ENCODE measurements around the gene CCSAP.

CCSAP gene

GRCh38 chr1:229296541-229296941 is 46.3 kb downstream of the CCSAP start:
- no peak for TF ChIP-seq GATA2 (IDR thresholded peaks at IDR 0.05; ENCODE audit: low read depth, low read length)
- no peak for TF ChIP-seq GATA3 (IDR thresholded peaks at IDR 0.05; ENCODE audit: low read depth, low read length)

- TF ChIP-seq GATA2 (IDR thresholded peaks at IDR 0.05; ENCODE audit: low read depth, low read length) (no peak), GATA3 (IDR thresholded peaks at IDR 0.05; ENCODE audit: low read depth, low read length) (no peak)
These were observed 47.1 kb downstream of the CCSAP start for GRCh38 chr1:229295745-229296144.

- TF ChIP-seq GATA2 (IDR thresholded peaks at IDR 0.05; ENCODE audit: low read depth, low read length) (no peak), GATA3 (IDR thresholded peaks at IDR 0.05; ENCODE audit: low read depth, low read length) (no peak)
These were observed 49.2 kb downstream of the CCSAP start for GRCh38 chr1:229293528-229294204.

- TF ChIP-seq GATA3 (IDR thresholded peaks at IDR 0.05; ENCODE audit: low read depth, low read length) (no peak), GATA2 (IDR thresholded peaks at IDR 0.05; ENCODE audit: low read depth, low read length) (no peak)
These were observed 54.3 kb downstream of the CCSAP start for GRCh38 chr1:229288516-229288915.

- TF ChIP-seq GATA3 (IDR thresholded peaks at IDR 0.05; ENCODE audit: low read depth, low read length) (no peak), GATA2 (IDR thresholded peaks at IDR 0.05; ENCODE audit: low read depth, low read length) (0 out of 2 replicates have a peak, but pooled peaks have one; percentile 6)
These were observed 55.6 kb downstream of the CCSAP start for GRCh38 chr1:229287267-229287666.

- TF ChIP-seq GATA3 (IDR thresholded peaks at IDR 0.05; ENCODE audit: low read depth, low read length) (no peak), GATA2 (IDR thresholded peaks at IDR 0.05; ENCODE audit: low read depth, low read length) (no peak)
These were observed 56.6 kb downstream of the CCSAP start for GRCh38 chr1:229286099-229286766.

GRCh38 chr1:229285440-229285839 is 57.4 kb downstream of the CCSAP start:
- TF ChIP-seq GATA2 (IDR thresholded peaks at IDR 0.05; ENCODE audit: low read depth, low read length), result no peak
- no peak for TF ChIP-seq GATA3 (IDR thresholded peaks at IDR 0.05; ENCODE audit: low read depth, low read length)

GRCh38 chr1:229284887-229285286 is 58.0 kb downstream of the CCSAP start:
- TF ChIP-seq GATA2 (IDR thresholded peaks at IDR 0.05; ENCODE audit: low read depth, low read length) (no peak), GATA3 (IDR thresholded peaks at IDR 0.05; ENCODE audit: low read depth, low read length) (no peak)

- no peak for TF ChIP-seq GATA3 (IDR thresholded peaks at IDR 0.05; ENCODE audit: low read depth, low read length)
- no peak for TF ChIP-seq GATA2 (IDR thresholded peaks at IDR 0.05; ENCODE audit: low read depth, low read length)
These were observed 59.6 kb downstream of the CCSAP start for GRCh38 chr1:229283183-229283611.

- TF ChIP-seq GATA3 (IDR thresholded peaks at IDR 0.05; ENCODE audit: low read depth, low read length) (no peak), GATA2 (IDR thresholded peaks at IDR 0.05; ENCODE audit: low read depth, low read length) (no peak)
These were observed 60.5 kb downstream of the CCSAP start for GRCh38 chr1:229282295-229282823.

- TF ChIP-seq GATA2 (IDR thresholded peaks at IDR 0.05; ENCODE audit: low read depth, low read length) (no peak), GATA3 (IDR thresholded peaks at IDR 0.05; ENCODE audit: low read depth, low read length) (no peak)
These were observed 61.4 kb downstream of the CCSAP start for GRCh38 chr1:229281339-229281926.

- TF ChIP-seq GATA3 (IDR thresholded peaks at IDR 0.05; ENCODE audit: low read depth, low read length), result no peak
- no peak for TF ChIP-seq GATA2 (IDR thresholded peaks at IDR 0.05; ENCODE audit: low read depth, low read length)
These were observed 61.9 kb downstream of the CCSAP start for GRCh38 chr1:229280921-229281320.

GRCh38 chr1:229280037-229280828 is 62.6 kb downstream of the CCSAP start:
- TF ChIP-seq GATA2 (IDR thresholded peaks at IDR 0.05; ENCODE audit: low read depth, low read length) (no peak), GATA3 (IDR thresholded peaks at IDR 0.05; ENCODE audit: low read depth, low read length) (no peak)

GRCh38 chr1:229279242-229279641 is 63.6 kb downstream of the CCSAP start:
- no peak for TF ChIP-seq GATA2 (IDR thresholded peaks at IDR 0.05; ENCODE audit: low read depth, low read length)
- no peak for TF ChIP-seq GATA3 (IDR thresholded peaks at IDR 0.05; ENCODE audit: low read depth, low read length)

Data from SH-SY5Y (cell line).